ENCODE measurements around the gene GTF2H1. TPM values are rescaled to one million over a fixed set of nuclear protein-coding genes. Genes with fewer than 3 reads are reported as not detected.

GTF2H1 gene
- total RNA-seq, 4 donors from 2014 or later, result 33.5 to 77.4 (median 54.8) TPM

- no peak for DNase-seq
Measured at GRCh38 chr11:18371279-18371678, 48.9 kb downstream of the GTF2H1 start.

GRCh38 chr11:18372201-18372600, 49.8 kb downstream of the GTF2H1 start:
- Histone ChIP-seq H3K4me1 (no peaks in the 10 kb centered on the region), H3K9me3 (no peaks in the 10 kb centered on the region), H3K27ac (no peak overlapping the region), H3K4me3 (no peak overlapping the region), H3K27me3 (no peaks in the 10 kb centered on the region), H3K36me3 (peaks cover 0 to 12% (median 0%) of the 10 kb centered on the region in 3 donors)
- no peak for TF ChIP-seq POLR2A (IDR thresholded peaks at IDR 0.05)
- no peak for TF ChIP-seq CTCF (IDR thresholded peaks at IDR 0.05)
- no peak for DNase-seq
- intact Hi-C loops (cut with DNase I), result no loop called here
- 88 to 90% methylated on average over 2 of the region's 2 CpGs for WGBS, 2 donors

More at GRCh38 chr11:18371279-18371678, 48.9 kb downstream of the GTF2H1 start:
- no peaks in the 10 kb centered on the region for H3K27me3 ChIP-seq
- H3K4me1 ChIP-seq, result no peaks in the 10 kb centered on the region
- no peak overlapping the region for H3K27ac ChIP-seq
- H3K36me3 ChIP-seq, result peaks cover 0 to 21% (median 2%) of the 10 kb centered on the region in 3 donors
- intact Hi-C loops (cut with DNase I), result no loop called here
- 89 to 91% methylated on average over 2 of the region's 2 CpGs for WGBS, 2 donors
- H3K9me3 ChIP-seq, result no peaks in the 10 kb centered on the region
- TF ChIP-seq POLR2A (IDR thresholded peaks at IDR 0.05) (no peak), CTCF (IDR thresholded peaks at IDR 0.05) (no peak)
- no peak overlapping the region for H3K4me3 ChIP-seq

- Histone ChIP-seq H3K4me3 (no peak overlapping the region), H3K4me1 (peaks cover 0 to 8% (median 0%) of the 10 kb centered on the region in 3 donors), H3K27ac (no peak overlapping the region), H3K27me3 (no peaks in the 10 kb centered on the region), H3K36me3 (no peaks in the 10 kb centered on the region), H3K9me3 (no peaks in the 10 kb centered on the region)
- 78 to 94% methylated on average over 2 of the region's 2 CpGs for WGBS, 2 donors
- intact Hi-C loops (cut with DNase I), result no loop called here
- TF ChIP-seq CTCF (IDR thresholded peaks at IDR 0.05), result no peak
- no peak for TF ChIP-seq POLR2A (IDR thresholded peaks at IDR 0.05)
- DNase-seq, result no peak
Measured at GRCh38 chr11:18374956-18375355, 52.6 kb downstream of the GTF2H1 start.

GRCh38 chr11:18375941-18376340, 53.6 kb downstream of the GTF2H1 start:
- TF ChIP-seq POLR2A (IDR thresholded peaks at IDR 0.05), result no peak
- TF ChIP-seq CTCF (IDR thresholded peaks at IDR 0.05), result no peak
- Histone ChIP-seq H3K9me3 (no peaks in the 10 kb centered on the region), H3K4me1 (peaks cover 0 to 8% (median 0%) of the 10 kb centered on the region in 3 donors), H3K27me3 (no peaks in the 10 kb centered on the region), H3K27ac (no peak overlapping the region), H3K4me3 (no peak overlapping the region), H3K36me3 (no peaks in the 10 kb centered on the region)
- intact Hi-C loops (cut with DNase I), result no loop called here
- WGBS, 2 donors, result 93 to 100% methylated on average over 1 of the region's 1 CpG
- DNase-seq, result no peak

GRCh38 chr11:18379201-18379600, 56.8 kb downstream of the GTF2H1 start:
- peaks cover 18 to 33% (median 18%) of the 10 kb centered on the region in 3 donors for H3K4me1 ChIP-seq
- H3K27me3 ChIP-seq, result no peaks in the 10 kb centered on the region
- no peak for DNase-seq
- TF ChIP-seq POLR2A (IDR thresholded peaks at IDR 0.05), result no peak
- no peak for TF ChIP-seq CTCF (IDR thresholded peaks at IDR 0.05)
- intact Hi-C loops (cut with DNase I), result no loop called here
- H3K27ac ChIP-seq, result no peak overlapping the region
- no peak overlapping the region for H3K4me3 ChIP-seq
- H3K9me3 ChIP-seq, result no peaks in the 10 kb centered on the region
- 50% methylated on average over 2 of the region's 2 CpGs for WGBS, 2 donors
- H3K36me3 ChIP-seq, result no peaks in the 10 kb centered on the region

Measured in esophagus squamous epithelium (tissue), 5 donors.